GM12873 (cell line): ENCODE results near the gene HBB.

Experiments used
- CTCF ChIP-seq: IDR thresholded peaks from 2 replicates; pipeline ENCODE4 v1.5.1; 2012; ENCODE audit warnings: low read depth, mild to moderate bottlenecking, moderate library complexity, low read length, control low read depth; ENCODE audit not compliant: insufficient read depth; ENCODE audit errors: missing control alignments

HBB gene

GRCh38 chr11:5234381-5234834 is 7.5 kb upstream of the HBB start, which contains the start of gene HBD:
Gene HBD (minus strand): TSS chr11:5234483. CDS start chr11:5234433, 50 bp downstream.
- TF ChIP-seq CTCF: no peak

DNA sequence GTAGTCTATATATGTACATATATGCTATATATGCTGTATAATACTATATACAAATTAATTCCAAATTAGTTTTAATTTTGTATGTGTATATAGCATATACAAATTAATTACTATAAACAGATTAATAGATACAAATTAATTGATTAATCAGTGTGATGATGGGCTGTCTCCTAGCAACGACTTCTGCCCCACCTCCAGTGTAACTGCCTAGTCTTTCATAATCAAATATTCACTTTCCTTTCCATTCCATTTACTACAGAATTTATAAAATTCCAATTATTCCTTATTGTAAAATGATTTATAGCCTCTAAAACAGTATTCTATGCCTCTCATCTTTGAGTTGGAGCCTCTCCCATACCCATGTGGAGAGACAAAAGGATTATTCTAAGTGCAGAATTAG is 6.4 kb upstream of the HBB start:
- no peak for TF ChIP-seq CTCF

DNA sequence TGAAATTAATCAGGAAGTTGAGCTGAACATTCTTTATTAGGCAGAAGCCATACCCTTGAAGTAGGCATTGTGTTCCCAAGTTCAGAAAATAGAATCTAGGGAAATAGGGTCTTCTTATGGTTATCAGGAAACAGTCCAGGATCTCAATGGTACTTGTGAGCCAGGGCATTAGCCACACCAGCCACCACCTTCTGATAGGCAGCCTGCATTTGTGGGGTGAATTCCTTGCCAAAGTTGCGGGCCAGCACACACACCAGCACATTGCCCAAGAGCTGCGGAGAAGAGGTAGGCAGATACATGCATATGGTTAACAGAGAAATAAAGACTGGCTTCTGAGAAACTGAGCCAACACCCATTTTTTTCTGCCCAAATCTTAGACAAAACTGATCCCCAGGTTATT is 6.0 kb upstream of the HBB start:
- TF ChIP-seq CTCF: no peak

GRCh38 chr11:5232176-5232575 is 5.3 kb upstream of the HBB start:
- TF ChIP-seq CTCF: no peak

GRCh38 chr11:5231111-5231510 is 4.2 kb upstream of the HBB start:
- no peak for TF ChIP-seq CTCF

GRCh38 chr11:5230266-5230665 is 3.4 kb upstream of the HBB start:
- no peak for TF ChIP-seq CTCF

DNA sequence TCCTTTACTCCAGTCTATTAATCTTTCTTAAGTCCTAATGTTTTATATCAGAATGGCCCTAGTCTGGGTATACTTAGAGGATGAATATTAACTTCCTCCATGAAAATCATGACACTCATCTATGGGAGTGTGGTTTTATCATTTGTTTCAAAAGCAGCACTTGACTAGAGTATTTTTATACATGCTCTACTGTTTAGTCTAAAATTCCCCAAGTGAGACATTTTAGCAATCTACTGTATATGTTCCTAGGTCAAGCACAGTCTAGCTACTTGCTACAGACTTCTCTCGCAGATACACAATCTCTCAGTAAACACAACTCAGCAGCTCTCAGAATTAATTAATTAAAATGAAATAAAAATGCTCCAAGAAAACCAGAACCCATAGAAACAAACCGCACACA is 2.9 kb upstream of the HBB start:
- TF ChIP-seq CTCF: no peak
